HG03139 (cell line): ENCODE results near the gene SLC25A12.

Experiments used
- ATAC-seq: cut with Tn5 transposase; IDR thresholded peaks from one replicate; pipeline ENCODE4 v1.9.1; 2021; ENCODE audit not compliant: unreplicated experiment

The SLC25A12 gene

GRCh38 chr2:171735991-171736710 lies 157.9 kb downstream of the SLC25A12 start:
- ATAC-seq, result no peak
